ENCODE results near the gene ARF3. TPM values are rescaled to one million over a fixed set of nuclear protein-coding genes. Genes with fewer than 3 reads are reported as not detected.

ARF3 gene
- total RNA-seq, 1 experiment from 2014 or later = 166 TPM

DNA sequence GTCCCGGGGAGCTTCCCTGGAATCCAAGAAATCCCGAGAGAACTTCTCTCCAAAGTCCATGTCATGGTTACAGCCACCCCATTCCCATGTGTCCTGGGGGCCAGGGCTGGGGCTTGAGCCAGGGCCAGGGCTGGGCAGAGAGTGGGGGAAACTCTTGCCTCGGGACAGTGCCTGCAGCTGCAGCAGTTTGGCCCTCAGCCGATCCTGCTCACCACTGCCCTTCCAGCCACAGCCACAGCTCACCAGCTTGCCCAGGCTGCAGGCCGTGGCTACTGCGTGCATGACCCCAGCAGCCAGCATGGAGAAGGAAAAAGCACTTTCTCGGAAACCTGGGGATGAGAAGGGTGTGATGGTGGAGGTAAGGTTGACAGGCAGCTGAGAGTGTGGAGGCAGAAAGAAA lies 10.7 kb upstream of the ARF3 start:
- Histone ChIP-seq H3K9me3 (ENCODE audit: control insufficient read depth in 1 of 2, insufficient read depth in 1 of 2, low read depth in 1 of 2, low read length in 2 of 2) (no peaks in the 10 kb centered on the region), H2AFZ (ENCODE audit: low read depth, low read length, poor library complexity, severe bottlenecking) (no peak overlapping the region), H3K9ac (ENCODE audit: low read length) (no peak overlapping the region), H3K79me2 (ENCODE audit: insufficient read depth, low read length) (peaks cover 9% of the 10 kb centered on the region; the same call in 1 of the 2 replicates), H3K36me3 (ENCODE audit: control insufficient read depth in 1 of 2, insufficient read depth in 2 of 2, low read length in 2 of 2) (no peaks in the 10 kb centered on the region), H3K4me1 (ENCODE audit: control insufficient read depth in 1 of 2, insufficient read depth in 2 of 2, low read length in 2 of 2) (peaks cover 6 to 20% of the 10 kb centered on the region in 2 experiments; a peak in 3 of 4 replicates), H3K27me3 (ENCODE audit: insufficient read depth, low read length) (no peaks in the 10 kb centered on the region), H3K4me3 (replicated peaks in 1 of 2; ENCODE audit: low read depth in 1 of 2, low read length in 2 of 2) (no peak overlapping the region), H3K27ac (ENCODE audit: low read depth, low read length) (no peak overlapping the region), H3K9me2 (ENCODE audit: insufficient read depth) (no peaks in the 10 kb centered on the region), H3K4me2 (ENCODE audit: low read length) (no peak overlapping the region), H4K20me1 (ENCODE audit: insufficient read depth) (no peaks in the 10 kb centered on the region)
- ChIA-PET CTCF (interaction anchor here (0.9 to 1.8 kb wide), 2 partner anchors 17 to 20 kb away, joined by 4 to 8 read pairs; no protein-coding TSS in a partner anchor), RAD21 (ENCODE audit: low non-redundant PET in 1 of 2, low total read pairs in 2 of 2, uncharacterized antibody in 2 of 2, unreplicated experiment in 2 of 2) (no interaction called here), POLR2A (no interaction called here)
- no peak for DNase-seq (ENCODE audit: low read depth, low spot score)
- no peak for TF ChIP-seq TCF7L2 (IDR thresholded peaks at IDR 0.05; ENCODE audit: borderline replicate concordance, extremely low read depth, insufficient read depth, insufficient read length)
- TF ChIP-seq, protein P1, sequence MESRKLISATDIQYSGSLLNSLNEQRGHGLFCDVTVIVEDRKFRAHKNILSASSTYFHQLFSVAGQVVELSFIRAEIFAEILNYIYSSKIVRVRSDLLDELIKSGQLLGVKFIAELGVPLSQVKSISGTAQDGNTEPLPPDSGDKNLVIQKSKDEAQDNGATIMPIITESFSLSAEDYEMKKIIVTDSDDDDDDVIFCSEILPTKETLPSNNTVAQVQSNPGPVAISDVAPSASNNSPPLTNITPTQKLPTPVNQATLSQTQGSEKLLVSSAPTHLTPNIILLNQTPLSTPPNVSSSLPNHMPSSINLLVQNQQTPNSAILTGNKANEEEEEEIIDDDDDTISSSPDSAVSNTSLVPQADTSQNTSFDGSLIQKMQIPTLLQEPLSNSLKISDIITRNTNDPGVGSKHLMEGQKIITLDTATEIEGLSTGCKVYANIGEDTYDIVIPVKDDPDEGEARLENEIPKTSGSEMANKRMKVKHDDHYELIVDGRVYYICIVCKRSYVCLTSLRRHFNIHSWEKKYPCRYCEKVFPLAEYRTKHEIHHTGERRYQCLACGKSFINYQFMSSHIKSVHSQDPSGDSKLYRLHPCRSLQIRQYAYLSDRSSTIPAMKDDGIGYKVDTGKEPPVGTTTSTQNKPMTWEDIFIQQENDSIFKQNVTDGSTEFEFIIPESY (IDR thresholded peaks at IDR 0.05; ENCODE audit: extremely low read depth, insufficient replicate concordance, low read length) = no peak
- no peak for TF ChIP-seq EZH2 (IDR thresholded peaks at IDR 0.05)
- TF ChIP-seq POLR2A (IDR thresholded peaks at IDR 0.05; ENCODE audit: borderline replicate concordance, extremely low read depth, insufficient read depth, insufficient read length) = no peak
- TF ChIP-seq CBX3 (IDR thresholded peaks at IDR 0.05; ENCODE audit: low read depth) = no peak
- TF ChIP-seq EZH2phosphoT487 (IDR thresholded peaks at IDR 0.05; ENCODE audit: borderline replicate concordance) = no peak
- TF ChIP-seq JUND (IDR thresholded peaks at IDR 0.05) = no peak
- TF ChIP-seq EGR1 (IDR thresholded peaks at IDR 0.05; ENCODE audit: low read depth) = no peak
- TF ChIP-seq SP1 (IDR thresholded peaks at IDR 0.05; ENCODE audit: low read depth) = no peak
- TF ChIP-seq, protein P2, sequence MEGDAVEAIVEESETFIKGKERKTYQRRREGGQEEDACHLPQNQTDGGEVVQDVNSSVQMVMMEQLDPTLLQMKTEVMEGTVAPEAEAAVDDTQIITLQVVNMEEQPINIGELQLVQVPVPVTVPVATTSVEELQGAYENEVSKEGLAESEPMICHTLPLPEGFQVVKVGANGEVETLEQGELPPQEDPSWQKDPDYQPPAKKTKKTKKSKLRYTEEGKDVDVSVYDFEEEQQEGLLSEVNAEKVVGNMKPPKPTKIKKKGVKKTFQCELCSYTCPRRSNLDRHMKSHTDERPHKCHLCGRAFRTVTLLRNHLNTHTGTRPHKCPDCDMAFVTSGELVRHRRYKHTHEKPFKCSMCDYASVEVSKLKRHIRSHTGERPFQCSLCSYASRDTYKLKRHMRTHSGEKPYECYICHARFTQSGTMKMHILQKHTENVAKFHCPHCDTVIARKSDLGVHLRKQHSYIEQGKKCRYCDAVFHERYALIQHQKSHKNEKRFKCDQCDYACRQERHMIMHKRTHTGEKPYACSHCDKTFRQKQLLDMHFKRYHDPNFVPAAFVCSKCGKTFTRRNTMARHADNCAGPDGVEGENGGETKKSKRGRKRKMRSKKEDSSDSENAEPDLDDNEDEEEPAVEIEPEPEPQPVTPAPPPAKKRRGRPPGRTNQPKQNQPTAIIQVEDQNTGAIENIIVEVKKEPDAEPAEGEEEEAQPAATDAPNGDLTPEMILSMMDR (IDR thresholded peaks at IDR 0.05 in 2 of 3, conservative IDR thresholded peaks at IDR 0.05 in 1 of 3; ENCODE audit: borderline replicate concordance in 1 of 3, insufficient read depth in 1 of 3, low read depth in 2 of 3, low read length in 2 of 3) = no peak
- TF ChIP-seq, protein P3, sequence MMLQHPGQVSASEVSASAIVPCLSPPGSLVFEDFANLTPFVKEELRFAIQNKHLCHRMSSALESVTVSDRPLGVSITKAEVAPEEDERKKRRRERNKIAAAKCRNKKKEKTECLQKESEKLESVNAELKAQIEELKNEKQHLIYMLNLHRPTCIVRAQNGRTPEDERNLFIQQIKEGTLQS (IDR thresholded peaks at IDR 0.05) = no peak
- TF ChIP-seq, protein P4, sequence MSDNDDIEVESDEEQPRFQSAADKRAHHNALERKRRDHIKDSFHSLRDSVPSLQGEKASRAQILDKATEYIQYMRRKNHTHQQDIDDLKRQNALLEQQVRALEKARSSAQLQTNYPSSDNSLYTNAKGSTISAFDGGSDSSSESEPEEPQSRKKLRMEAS (IDR thresholded peaks at IDR 0.05) = no peak
- TF ChIP-seq SRF (IDR thresholded peaks at IDR 0.05; ENCODE audit: low read depth) = no peak
- TF ChIP-seq ZFX (IDR thresholded peaks at IDR 0.05) = no peak
- no peak for TF ChIP-seq YY1 (IDR thresholded peaks at IDR 0.05; ENCODE audit: extremely low read depth, insufficient replicate concordance, low read depth, low read length)
- TF ChIP-seq RAD21 (IDR thresholded peaks at IDR 0.05; ENCODE audit: low read depth) = no peak
- no peak for ATAC-seq
- intact Hi-C loops (cut with micrococcal nuclease) = no loop called here
- no TSS peak for BruUV-seq (replicated peaks)

Data from HCT116 (cell line).